RWPE2 (cell line): ENCODE data around the gene CHRND.

Experiments
- ATAC-seq: fragments of 200-7000 bp; cut with Tn5 transposase; 3 replicates; pipeline ENCODE4 v1.9.1; 2021; ENCODE audit warnings: low read depth
- DNase-seq: peaks from one replicate; pipeline ENCODE4 v3.0.0-alpha.2; 2020; ENCODE audit warnings: low spot score
- H3K27ac ChIP-seq: fragments of 450-650 bp; 2 replicates; pipeline ENCODE4 v1.5.1; 2017; ENCODE audit warnings: mild to moderate bottlenecking; ENCODE audit not compliant: poor library complexity, severe bottlenecking
- H3K27me3 ChIP-seq: fragments of 250-450 bp; sonication (Bioruptor Pico); 2 replicates; pipeline ENCODE4 v1.5.1; 2021; ENCODE audit warnings: mild to moderate bottlenecking, moderate library complexity; ENCODE audit not compliant: insufficient read depth, poor library complexity, severe bottlenecking
- H3K36me3 ChIP-seq: fragments of 250-450 bp; sonication (Bioruptor Pico); 2 replicates; pipeline ENCODE4 v1.5.1; 2020; ENCODE audit warnings: low read depth, mild to moderate bottlenecking, moderate library complexity
- H3K4me1 ChIP-seq: fragments of 250-450 bp; sonication (Bioruptor Pico); 2 replicates; pipeline ENCODE4 v1.5.1; 2021; ENCODE audit warnings: mild to moderate bottlenecking, moderate library complexity; ENCODE audit not compliant: insufficient read depth, poor library complexity, severe bottlenecking
- H3K4me3 ChIP-seq: fragments of 250-450 bp; sonication (Bioruptor Pico); 2 replicates; pipeline ENCODE4 v1.5.1; 2021; ENCODE audit warnings: mild to moderate bottlenecking, moderate library complexity; ENCODE audit not compliant: severe bottlenecking
- H3K9me3 ChIP-seq: fragments of 250-450 bp; sonication (Bioruptor Pico); 2 replicates; pipeline ENCODE4 v1.5.1; 2021; ENCODE audit warnings: mild to moderate bottlenecking, moderate library complexity; ENCODE audit not compliant: severe bottlenecking
- CTCF ChIP-seq: fragments of 450-650 bp; IDR thresholded peaks from one replicate; pipeline ENCODE4 v1.5.1; 2017; ENCODE audit warnings: mild to moderate bottlenecking, moderate library complexity; ENCODE audit not compliant: poor library complexity, severe bottlenecking

Gene CHRND

GRCh38 chr2:232541961-232542714, 16.2 kb downstream of the CHRND start:
- no peaks in the 10 kb centered on the region for H3K4me1 ChIP-seq
- no peak for ATAC-seq

GRCh38 chr2:232542715-232543467, 16.9 kb downstream of the CHRND start:
- Histone ChIP-seq H3K4me1 (no peaks in the 10 kb centered on the region), H3K27ac (no peak overlapping the region), H3K27me3 (no peaks in the 10 kb centered on the region), H3K9me3 (no peaks in the 10 kb centered on the region), H3K4me3 (no peak overlapping the region), H3K36me3 (peaks cover 11% of the 10 kb centered on the region; the same call in 1 of the 2 replicates)
- ATAC-seq (no peak), DNase-seq (no peak)
- TF ChIP-seq CTCF, result no peak

More at GRCh38 chr2:232541961-232542714, 16.2 kb downstream of the CHRND start:
- H3K9me3 ChIP-seq, result no peaks in the 10 kb centered on the region
- no peak for DNase-seq
- H3K27me3 ChIP-seq, result no peaks in the 10 kb centered on the region
- H3K36me3 ChIP-seq, result peaks cover 6% of the 10 kb centered on the region; the same call in 1 of the 2 replicates
- no peak overlapping the region for H3K4me3 ChIP-seq
- H3K27ac ChIP-seq, result no peak overlapping the region
- no peak for TF ChIP-seq CTCF

GRCh38 chr2:232543491-232543890, 17.5 kb downstream of the CHRND start:
- Histone ChIP-seq H3K4me1 (no peaks in the 10 kb centered on the region), H3K27me3 (no peaks in the 10 kb centered on the region)
- no peak for DNase-seq

GRCh38 chr2:232543928-232544631, 18.1 kb downstream of the CHRND start:
- H3K9me3 ChIP-seq, result no peaks in the 10 kb centered on the region
- DNase-seq (peak; percentile 52), ATAC-seq (no peak)
- H3K27ac ChIP-seq, result no peak overlapping the region
- H3K27me3 ChIP-seq, result no peaks in the 10 kb centered on the region
- H3K36me3 ChIP-seq, result peaks cover 23% of the 10 kb centered on the region
- TF ChIP-seq CTCF, result no peak
- H3K4me3 ChIP-seq, result no peak overlapping the region
- no peaks in the 10 kb centered on the region for H3K4me1 ChIP-seq

More at GRCh38 chr2:232543491-232543890, 17.5 kb downstream of the CHRND start:
- Histone ChIP-seq H3K4me3 (no peak overlapping the region), H3K36me3 (peaks cover 17% of the 10 kb centered on the region), H3K27ac (no peak overlapping the region), H3K9me3 (no peaks in the 10 kb centered on the region)
- ATAC-seq, result no peak
- TF ChIP-seq CTCF, result no peak
